ENCODE data around the gene WRAP73. TPM values are rescaled to one million over a fixed set of nuclear protein-coding genes. Genes with fewer than 3 reads are reported as not detected.
A peak's percentile ranks its signal among the peaks of the same experiment; 100 is the strongest.

Gene WRAP73
- total RNA-seq, 1 experiment from 2014 or later, result 37.2 TPM

GRCh38 chr1:3672971-3673361 is 23.1 kb upstream of the WRAP73 start:
- no peaks in the 10 kb centered on the region for H3K36me3 ChIP-seq (ENCODE audit: insufficient read depth, low read length)
- no peaks in the 10 kb centered on the region for H3K79me2 ChIP-seq (ENCODE audit: low read length)
- H3K9me2 ChIP-seq (replicated peaks; ENCODE audit: insufficient read depth, low read length), result no peaks in the 10 kb centered on the region
- no peak for DNase-seq
- no peaks in the 10 kb centered on the region for H4K20me1 ChIP-seq (ENCODE audit: insufficient read depth, low read depth, low read length)
- no peak overlapping the region for H3K27ac ChIP-seq (ENCODE audit: low read length)
- H3K4me3 ChIP-seq (ENCODE audit: low read length), result peak overlapping the region; percentile 59
- H3K27me3 ChIP-seq (ENCODE audit: low read length), result no peaks in the 10 kb centered on the region
- H2AFZ ChIP-seq (ENCODE audit: low read length), result peak overlapping the region; percentile 70; the same call in 1 of the 2 replicates
- H3K4me2 ChIP-seq (ENCODE audit: low read depth, low read length, poor library complexity, severe bottlenecking), result peak overlapping the region; percentile 67
- no peaks in the 10 kb centered on the region for H3K9me3 ChIP-seq (ENCODE audit: low read length)
- H3K4me1 ChIP-seq (ENCODE audit: low read length), result peaks cover 22% of the 10 kb centered on the region
- H3K9ac ChIP-seq (ENCODE audit: low read length), result peak overlapping the region; percentile 46

GRCh38 chr1:3672231-3672970 is 22.5 kb upstream of the WRAP73 start:
- Histone ChIP-seq H3K9me3 (ENCODE audit: low read length) (no peaks in the 10 kb centered on the region), H4K20me1 (ENCODE audit: insufficient read depth, low read depth, low read length) (no peaks in the 10 kb centered on the region), H3K27ac (ENCODE audit: low read length) (no peak overlapping the region), H2AFZ (ENCODE audit: low read length) (peak overlapping the region; percentile 70; the same call in 1 of the 2 replicates), H3K9me2 (replicated peaks; ENCODE audit: insufficient read depth, low read length) (no peaks in the 10 kb centered on the region), H3K9ac (ENCODE audit: low read length) (peak overlapping the region; percentile 46), H3K4me3 (ENCODE audit: low read length) (peak overlapping the region; percentile 59), H3K4me1 (ENCODE audit: low read length) (peaks cover 22% of the 10 kb centered on the region), H3K36me3 (ENCODE audit: insufficient read depth, low read length) (no peaks in the 10 kb centered on the region), H3K4me2 (ENCODE audit: low read depth, low read length, poor library complexity, severe bottlenecking) (peak overlapping the region; percentile 67), H3K27me3 (ENCODE audit: low read length) (no peaks in the 10 kb centered on the region), H3K79me2 (ENCODE audit: low read length) (no peaks in the 10 kb centered on the region)
- peak; percentile 50 for DNase-seq

GRCh38 chr1:3671371-3672180 is 21.7 kb upstream of the WRAP73 start:
- Histone ChIP-seq H3K36me3 (ENCODE audit: insufficient read depth, low read length) (no peaks in the 10 kb centered on the region), H2AFZ (ENCODE audit: low read length) (no peak overlapping the region), H3K9me2 (replicated peaks; ENCODE audit: insufficient read depth, low read length) (no peaks in the 10 kb centered on the region), H3K9me3 (ENCODE audit: low read length) (no peaks in the 10 kb centered on the region), H3K4me2 (ENCODE audit: low read depth, low read length, poor library complexity, severe bottlenecking) (no peak overlapping the region), H3K9ac (ENCODE audit: low read length) (no peak overlapping the region), H3K27ac (ENCODE audit: low read length) (no peak overlapping the region), H3K79me2 (ENCODE audit: low read length) (no peaks in the 10 kb centered on the region), H3K4me3 (ENCODE audit: low read length) (no peak overlapping the region), H3K27me3 (ENCODE audit: low read length) (no peaks in the 10 kb centered on the region), H3K4me1 (ENCODE audit: low read length) (peaks cover 23% of the 10 kb centered on the region), H4K20me1 (ENCODE audit: insufficient read depth, low read depth, low read length) (no peaks in the 10 kb centered on the region)
- no peak for DNase-seq

GRCh38 chr1:3670823-3671265 is 20.9 kb upstream of the WRAP73 start:
- no peak overlapping the region for H2AFZ ChIP-seq (ENCODE audit: low read length)
- no peaks in the 10 kb centered on the region for H3K9me2 ChIP-seq (replicated peaks; ENCODE audit: insufficient read depth, low read length)
- no peaks in the 10 kb centered on the region for H3K79me2 ChIP-seq (ENCODE audit: low read length)
- no peaks in the 10 kb centered on the region for H3K36me3 ChIP-seq (ENCODE audit: insufficient read depth, low read length)
- H3K27ac ChIP-seq (ENCODE audit: low read length), result no peak overlapping the region
- H3K4me1 ChIP-seq (ENCODE audit: low read length), result peaks cover 30% of the 10 kb centered on the region
- H3K9me3 ChIP-seq (ENCODE audit: low read length), result no peaks in the 10 kb centered on the region
- H3K4me2 ChIP-seq (ENCODE audit: low read depth, low read length, poor library complexity, severe bottlenecking), result no peak overlapping the region
- H3K4me3 ChIP-seq (ENCODE audit: low read length), result no peak overlapping the region
- DNase-seq, result no peak
- H4K20me1 ChIP-seq (ENCODE audit: insufficient read depth, low read depth, low read length), result no peaks in the 10 kb centered on the region
- no peak overlapping the region for H3K9ac ChIP-seq (ENCODE audit: low read length)
- no peaks in the 10 kb centered on the region for H3K27me3 ChIP-seq (ENCODE audit: low read length)

- Histone ChIP-seq H3K27ac (ENCODE audit: low read length) (no peak overlapping the region), H3K4me3 (ENCODE audit: low read length) (no peak overlapping the region), H3K36me3 (ENCODE audit: insufficient read depth, low read length) (no peaks in the 10 kb centered on the region), H3K4me1 (ENCODE audit: low read length) (peaks cover 39% of the 10 kb centered on the region), H2AFZ (ENCODE audit: low read length) (no peak overlapping the region), H3K9ac (ENCODE audit: low read length) (no peak overlapping the region), H3K27me3 (ENCODE audit: low read length) (no peaks in the 10 kb centered on the region), H3K4me2 (ENCODE audit: low read depth, low read length, poor library complexity, severe bottlenecking) (no peak overlapping the region), H3K79me2 (ENCODE audit: low read length) (no peaks in the 10 kb centered on the region), H3K9me3 (ENCODE audit: low read length) (no peaks in the 10 kb centered on the region), H3K9me2 (replicated peaks; ENCODE audit: insufficient read depth, low read length) (no peaks in the 10 kb centered on the region), H4K20me1 (ENCODE audit: insufficient read depth, low read depth, low read length) (no peaks in the 10 kb centered on the region)
- DNase-seq, result no peak
Measured at GRCh38 chr1:3669971-3670431, 20.1 kb upstream of the WRAP73 start.

GRCh38 chr1:3669421-3669821 is 19.5 kb upstream of the WRAP73 start:
- no peaks in the 10 kb centered on the region for H3K9me3 ChIP-seq (ENCODE audit: low read length)
- H3K79me2 ChIP-seq (ENCODE audit: low read length), result no peaks in the 10 kb centered on the region
- DNase-seq, result no peak
- no peak overlapping the region for H3K9ac ChIP-seq (ENCODE audit: low read length)
- no peaks in the 10 kb centered on the region for H3K9me2 ChIP-seq (replicated peaks; ENCODE audit: insufficient read depth, low read length)
- H2AFZ ChIP-seq (ENCODE audit: low read length), result no peak overlapping the region
- H3K27me3 ChIP-seq (ENCODE audit: low read length), result no peaks in the 10 kb centered on the region
- H3K4me1 ChIP-seq (ENCODE audit: low read length), result peaks cover 44% of the 10 kb centered on the region
- no peaks in the 10 kb centered on the region for H3K36me3 ChIP-seq (ENCODE audit: insufficient read depth, low read length)
- H3K4me2 ChIP-seq (ENCODE audit: low read depth, low read length, poor library complexity, severe bottlenecking), result no peak overlapping the region
- no peak overlapping the region for H3K27ac ChIP-seq (ENCODE audit: low read length)
- no peak overlapping the region for H3K4me3 ChIP-seq (ENCODE audit: low read length)
- H4K20me1 ChIP-seq (ENCODE audit: insufficient read depth, low read depth, low read length), result no peaks in the 10 kb centered on the region

- no peaks in the 10 kb centered on the region for H3K27me3 ChIP-seq (ENCODE audit: low read length)
- H3K9me2 ChIP-seq (replicated peaks; ENCODE audit: insufficient read depth, low read length), result no peaks in the 10 kb centered on the region
- H3K27ac ChIP-seq (ENCODE audit: low read length), result no peak overlapping the region
- no peak overlapping the region for H3K9ac ChIP-seq (ENCODE audit: low read length)
- no peak overlapping the region for H3K4me3 ChIP-seq (ENCODE audit: low read length)
- H3K9me3 ChIP-seq (ENCODE audit: low read length), result no peaks in the 10 kb centered on the region
- H3K79me2 ChIP-seq (ENCODE audit: low read length), result no peaks in the 10 kb centered on the region
- DNase-seq, result no peak
- peaks cover 51% of the 10 kb centered on the region for H3K4me1 ChIP-seq (ENCODE audit: low read length)
- no peak overlapping the region for H2AFZ ChIP-seq (ENCODE audit: low read length)
- no peaks in the 10 kb centered on the region for H3K36me3 ChIP-seq (ENCODE audit: insufficient read depth, low read length)
- no peak overlapping the region for H3K4me2 ChIP-seq (ENCODE audit: low read depth, low read length, poor library complexity, severe bottlenecking)
- H4K20me1 ChIP-seq (ENCODE audit: insufficient read depth, low read depth, low read length), result no peaks in the 10 kb centered on the region
Measured at GRCh38 chr1:3668585-3669300, 18.8 kb upstream of the WRAP73 start.

- Histone ChIP-seq H3K27ac (ENCODE audit: low read length) (no peak overlapping the region), H2AFZ (ENCODE audit: low read length) (no peak overlapping the region), H3K79me2 (ENCODE audit: low read length) (no peaks in the 10 kb centered on the region), H3K9ac (ENCODE audit: low read length) (no peak overlapping the region), H4K20me1 (ENCODE audit: insufficient read depth, low read depth, low read length) (no peaks in the 10 kb centered on the region), H3K27me3 (ENCODE audit: low read length) (no peaks in the 10 kb centered on the region), H3K9me2 (replicated peaks; ENCODE audit: insufficient read depth, low read length) (no peaks in the 10 kb centered on the region), H3K4me1 (ENCODE audit: low read length) (peaks cover 49% of the 10 kb centered on the region), H3K4me3 (ENCODE audit: low read length) (no peak overlapping the region), H3K4me2 (ENCODE audit: low read depth, low read length, poor library complexity, severe bottlenecking) (no peak overlapping the region), H3K9me3 (ENCODE audit: low read length) (no peaks in the 10 kb centered on the region), H3K36me3 (ENCODE audit: insufficient read depth, low read length) (no peaks in the 10 kb centered on the region)
- no peak for DNase-seq
Measured at GRCh38 chr1:3668148-3668547, 18.2 kb upstream of the WRAP73 start.
